Gastrocnemius medialis (tissue), 4 donors: ENCODE data around the gene HMMR.

Experiments used
- POLR2A ChIP-seq, 2 donors: fragments of 450-650 bp; IDR thresholded peaks; one replicate each; pipeline ENCODE4 v1.6.1; 2017; ENCODE audit warnings: antibody characterized with exemption in 2 of 2, mild to moderate bottlenecking in 2 of 2, moderate library complexity in 2 of 2
- TF ChIP-seq, protein P1 (sequence below), 5 experiments: fragments of 450-650 bp in 3 of 5; fragments of 200-600 bp in 2 of 5; sonication (generic) in 2 of 5; IDR thresholded peaks in 4 of 5; conservative IDR thresholded peaks in 1 of 5; 1 replicate in 4 of 5; 2 replicates in 1 of 5; pipeline ENCODE4 v1.5.1; 2016 to 2019; ENCODE audit warnings: antibody characterized with exemption in 5 of 5, mild to moderate bottlenecking in 3 of 5, moderate library complexity in 3 of 5

DNA sequence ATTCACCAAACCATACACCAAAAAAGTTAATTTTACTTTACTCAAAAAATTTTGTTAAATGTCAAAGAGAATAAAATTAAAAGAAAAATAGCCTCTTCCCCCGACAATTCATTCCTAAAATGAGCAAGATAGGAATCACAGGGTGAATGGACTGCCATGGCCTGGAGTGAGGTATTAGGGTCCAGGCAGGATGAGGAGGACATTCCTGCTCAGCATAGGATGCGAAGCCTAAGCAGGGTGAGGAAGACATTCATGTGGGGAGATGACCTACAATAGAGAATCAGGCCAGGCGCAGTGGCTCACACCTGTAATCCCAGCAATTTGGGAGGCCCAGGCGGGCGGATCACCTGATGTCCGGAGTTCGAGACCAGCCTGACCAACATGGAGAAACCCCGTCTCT lies 8.9 kb upstream of the HMMR start:
- no peak for TF ChIP-seq POLR2A (IDR thresholded peaks at IDR 0.05)
- TF ChIP-seq, protein P1, sequence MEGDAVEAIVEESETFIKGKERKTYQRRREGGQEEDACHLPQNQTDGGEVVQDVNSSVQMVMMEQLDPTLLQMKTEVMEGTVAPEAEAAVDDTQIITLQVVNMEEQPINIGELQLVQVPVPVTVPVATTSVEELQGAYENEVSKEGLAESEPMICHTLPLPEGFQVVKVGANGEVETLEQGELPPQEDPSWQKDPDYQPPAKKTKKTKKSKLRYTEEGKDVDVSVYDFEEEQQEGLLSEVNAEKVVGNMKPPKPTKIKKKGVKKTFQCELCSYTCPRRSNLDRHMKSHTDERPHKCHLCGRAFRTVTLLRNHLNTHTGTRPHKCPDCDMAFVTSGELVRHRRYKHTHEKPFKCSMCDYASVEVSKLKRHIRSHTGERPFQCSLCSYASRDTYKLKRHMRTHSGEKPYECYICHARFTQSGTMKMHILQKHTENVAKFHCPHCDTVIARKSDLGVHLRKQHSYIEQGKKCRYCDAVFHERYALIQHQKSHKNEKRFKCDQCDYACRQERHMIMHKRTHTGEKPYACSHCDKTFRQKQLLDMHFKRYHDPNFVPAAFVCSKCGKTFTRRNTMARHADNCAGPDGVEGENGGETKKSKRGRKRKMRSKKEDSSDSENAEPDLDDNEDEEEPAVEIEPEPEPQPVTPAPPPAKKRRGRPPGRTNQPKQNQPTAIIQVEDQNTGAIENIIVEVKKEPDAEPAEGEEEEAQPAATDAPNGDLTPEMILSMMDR (IDR thresholded peaks at IDR 0.05 in 4 of 5, conservative IDR thresholded peaks at IDR 0.05 in 1 of 5) = no peak
